Rectal smooth muscle tissue (tissue), 1 donor: ENCODE measurements around the gene PTPN23.

Experiments used
- H3K27ac ChIP-seq: one replicate; pipeline ENCODE4 v1.7.0; 2013; ENCODE audit warnings: low read depth, low read length, inconsistent platforms
- H3K27me3 ChIP-seq: one replicate; pipeline ENCODE4 v1.7.0; 2013; ENCODE audit warnings: low read length; ENCODE audit not compliant: control insufficient read depth, insufficient read depth
- H3K36me3 ChIP-seq: one replicate; pipeline ENCODE4 v1.7.0; 2013; ENCODE audit warnings: low read length; ENCODE audit not compliant: control insufficient read depth, insufficient read depth
- H3K4me1 ChIP-seq: one replicate; pipeline ENCODE4 v1.7.0; 2013; ENCODE audit warnings: low read length; ENCODE audit not compliant: control insufficient read depth, insufficient read depth
- H3K4me3 ChIP-seq: one replicate; pipeline ENCODE4 v1.7.0; 2013; ENCODE audit warnings: low read length
- H3K9ac ChIP-seq: one replicate; pipeline ENCODE4 v1.7.0; 2013; ENCODE audit warnings: low read length

PTPN23 gene

GRCh38 chr3:47378869-47379268 is 2.0 kb upstream of the PTPN23 start:
- no peak overlapping the region for H3K4me3 ChIP-seq
- no peak overlapping the region for H3K27ac ChIP-seq
- H3K36me3 ChIP-seq: peaks cover 4% of the 10 kb centered on the region
- peaks cover 9% of the 10 kb centered on the region for H3K4me1 ChIP-seq
- no peaks in the 10 kb centered on the region for H3K27me3 ChIP-seq
- H3K9ac ChIP-seq: no peak overlapping the region

GRCh38 chr3:47379411-47379899 is 1.4 kb upstream of the PTPN23 start:
- H3K4me3 ChIP-seq: peak overlapping the region; percentile 98
- no peaks in the 10 kb centered on the region for H3K27me3 ChIP-seq
- H3K36me3 ChIP-seq: peaks cover 4% of the 10 kb centered on the region
- peaks cover 9% of the 10 kb centered on the region for H3K4me1 ChIP-seq
- no peak overlapping the region for H3K27ac ChIP-seq
- H3K9ac ChIP-seq: peak overlapping the region; percentile 93

GRCh38 chr3:47380026-47380600 is 708 bp upstream of the PTPN23 start:
- Histone ChIP-seq H3K4me1 (peaks cover 9% of the 10 kb centered on the region), H3K4me3 (peak overlapping the region; percentile 98), H3K27ac (peak overlapping the region; percentile 94), H3K27me3 (no peaks in the 10 kb centered on the region), H3K9ac (peak overlapping the region; percentile 93), H3K36me3 (peaks cover 4% of the 10 kb centered on the region)

- Histone ChIP-seq H3K9ac (peak overlapping the region; percentile 82), H3K4me3 (peak overlapping the region; percentile 98), H3K27ac (peak overlapping the region; percentile 94), H3K36me3 (peaks cover 5% of the 10 kb centered on the region), H3K4me1 (peaks cover 9% of the 10 kb centered on the region), H3K27me3 (no peaks in the 10 kb centered on the region)
Observed at GRCh38 chr3:47381317-47382157, 716 bp downstream of the PTPN23 start.

GRCh38 chr3:47384425-47384824 is 3.6 kb downstream of the PTPN23 start:
- Histone ChIP-seq H3K9ac (no peak overlapping the region), H3K27me3 (no peaks in the 10 kb centered on the region), H3K4me1 (peaks cover 9% of the 10 kb centered on the region), H3K36me3 (peaks cover 6% of the 10 kb centered on the region), H3K27ac (no peak overlapping the region), H3K4me3 (no peak overlapping the region)

GRCh38 chr3:47385007-47385406 is 4.2 kb downstream of the PTPN23 start:
- no peak overlapping the region for H3K27ac ChIP-seq
- H3K27me3 ChIP-seq: no peaks in the 10 kb centered on the region
- H3K36me3 ChIP-seq: peaks cover 6% of the 10 kb centered on the region
- no peak overlapping the region for H3K9ac ChIP-seq
- peaks cover 4% of the 10 kb centered on the region for H3K4me1 ChIP-seq
- no peak overlapping the region for H3K4me3 ChIP-seq

- Histone ChIP-seq H3K4me1 (peaks cover 4% of the 10 kb centered on the region), H3K27me3 (no peaks in the 10 kb centered on the region), H3K9ac (no peak overlapping the region), H3K4me3 (no peak overlapping the region), H3K27ac (no peak overlapping the region), H3K36me3 (peaks cover 6% of the 10 kb centered on the region)
Observed at GRCh38 chr3:47385796-47386195, 5.0 kb downstream of the PTPN23 start.

- Histone ChIP-seq H3K27ac (no peak overlapping the region), H3K27me3 (no peaks in the 10 kb centered on the region), H3K36me3 (no peaks in the 10 kb centered on the region), H3K9ac (no peak overlapping the region), H3K4me3 (no peak overlapping the region), H3K4me1 (peaks cover 9% of the 10 kb centered on the region)
Observed at GRCh38 chr3:47392933-47393332, 12.1 kb downstream of the PTPN23 start.

- H3K27me3 ChIP-seq: no peaks in the 10 kb centered on the region
- no peaks in the 10 kb centered on the region for H3K36me3 ChIP-seq
- no peak overlapping the region for H3K4me3 ChIP-seq
- H3K4me1 ChIP-seq: peaks cover 9% of the 10 kb centered on the region
- H3K9ac ChIP-seq: no peak overlapping the region
- H3K27ac ChIP-seq: no peak overlapping the region
Observed at GRCh38 chr3:47394140-47394870, 13.5 kb downstream of the PTPN23 start.

GRCh38 chr3:47394881-47395280 is 14.1 kb downstream of the PTPN23 start:
- Histone ChIP-seq H3K4me1 (peaks cover 9% of the 10 kb centered on the region), H3K27me3 (no peaks in the 10 kb centered on the region), H3K4me3 (no peak overlapping the region), H3K36me3 (no peaks in the 10 kb centered on the region), H3K9ac (no peak overlapping the region), H3K27ac (no peak overlapping the region)

- Histone ChIP-seq H3K27me3 (no peaks in the 10 kb centered on the region), H3K27ac (no peak overlapping the region), H3K9ac (no peak overlapping the region), H3K4me1 (peaks cover 9% of the 10 kb centered on the region), H3K36me3 (no peaks in the 10 kb centered on the region), H3K4me3 (no peak overlapping the region)
Observed at GRCh38 chr3:47398228-47398627, 17.4 kb downstream of the PTPN23 start.

- H3K27ac ChIP-seq: no peak overlapping the region
- H3K4me1 ChIP-seq: peaks cover 9% of the 10 kb centered on the region
- H3K27me3 ChIP-seq: no peaks in the 10 kb centered on the region
- no peaks in the 10 kb centered on the region for H3K36me3 ChIP-seq
- no peak overlapping the region for H3K4me3 ChIP-seq
- no peak overlapping the region for H3K9ac ChIP-seq
Observed at GRCh38 chr3:47399016-47399415, 18.2 kb downstream of the PTPN23 start.
